Neutrophil (primary cell): ENCODE results near the gene ZFAND3.

Source experiments
- H3K27ac ChIP-seq: fragments of 200-600 bp; sonication (generic); 2 replicates; pipeline ENCODE4 v1.5.1; 2016; ENCODE audit warnings: mild to moderate bottlenecking, moderate library complexity
- H3K27me3 ChIP-seq: fragments of 200-600 bp; sonication (generic); 2 replicates; pipeline ENCODE4 v1.6.0; 2016; ENCODE audit warnings: mild to moderate bottlenecking
- H3K36me3 ChIP-seq: fragments of 200-600 bp; sonication (generic); 2 replicates; pipeline ENCODE4 v1.5.1; 2017
- H3K4me1 ChIP-seq, 2 experiments: fragments of 200-600 bp in 1 of 2; sonication (generic) in 1 of 2; 1 replicate in 1 of 2; 2 replicates in 1 of 2; pipeline versions ENCODE4 v1.5.1 to v1.6.1; 2013 to 2016; ENCODE audit warnings: low read depth in 1 of 2, low read length in 1 of 2, mild to moderate bottlenecking in 1 of 2, moderate library complexity in 1 of 2; ENCODE audit not compliant: control insufficient read depth in 1 of 2, insufficient read depth in 1 of 2
- H3K4me3 ChIP-seq, 2 experiments: fragments of 200-600 bp in 1 of 2; sonication (generic) in 1 of 2; 1 replicate in 1 of 2; 2 replicates in 1 of 2; pipeline ENCODE4 v1.5.1; 2013 to 2016; ENCODE audit warnings: low read depth in 1 of 2, low read length in 1 of 2, mild to moderate bottlenecking in 1 of 2, moderate library complexity in 1 of 2
- H3K9me3 ChIP-seq: fragments of 200-600 bp; sonication (generic); 2 replicates; pipeline ENCODE4 v1.5.1; 2016
- CTCF ChIP-seq: fragments of 200-600 bp; sonication (generic); IDR thresholded peaks from 2 replicates; pipeline ENCODE4 v1.5.1; 2016; ENCODE audit warnings: antibody characterized with exemption

ZFAND3 gene

GRCh38 chr6:38030380-38030779 is 210.9 kb downstream of the ZFAND3 start:
- Histone ChIP-seq H3K4me1 (peaks cover 9 to 10% of the 10 kb centered on the region in 2 experiments), H3K9me3 (no peaks in the 10 kb centered on the region), H3K4me3 (no peak overlapping the region), H3K27ac (no peak overlapping the region), H3K27me3 (no peaks in the 10 kb centered on the region), H3K36me3 (no peaks in the 10 kb centered on the region)
- TF ChIP-seq CTCF, result no peak

GRCh38 chr6:38032797-38033196 is 213.3 kb downstream of the ZFAND3 start:
- Histone ChIP-seq H3K27me3 (no peaks in the 10 kb centered on the region), H3K4me3 (no peak overlapping the region), H3K36me3 (no peaks in the 10 kb centered on the region), H3K27ac (no peak overlapping the region), H3K4me1 (peaks cover 4% of the 10 kb centered on the region in 2 experiments), H3K9me3 (no peaks in the 10 kb centered on the region)
- no peak for TF ChIP-seq CTCF

- H3K4me1 ChIP-seq, result no peaks in the 10 kb centered on the region
- no peak overlapping the region for H3K27ac ChIP-seq
- H3K4me3 ChIP-seq, result no peak overlapping the region
- H3K36me3 ChIP-seq, result no peaks in the 10 kb centered on the region
- no peak for TF ChIP-seq CTCF
- H3K27me3 ChIP-seq, result no peaks in the 10 kb centered on the region
- H3K9me3 ChIP-seq, result no peaks in the 10 kb centered on the region
These were observed 214.0 kb downstream of the ZFAND3 start for GRCh38 chr6:38033442-38033982.

GRCh38 chr6:38034274-38034914 is 214.9 kb downstream of the ZFAND3 start:
- Histone ChIP-seq H3K36me3 (no peaks in the 10 kb centered on the region), H3K4me3 (no peak overlapping the region), H3K9me3 (no peaks in the 10 kb centered on the region), H3K27me3 (no peaks in the 10 kb centered on the region), H3K27ac (peak overlapping the region; percentile 3), H3K4me1 (no peaks in the 10 kb centered on the region)
- no peak for TF ChIP-seq CTCF

- H3K4me3 ChIP-seq, result no peak overlapping the region
- TF ChIP-seq CTCF, result no peak
- H3K9me3 ChIP-seq, result no peaks in the 10 kb centered on the region
- no peaks in the 10 kb centered on the region for H3K36me3 ChIP-seq
- no peak overlapping the region for H3K27ac ChIP-seq
- no peaks in the 10 kb centered on the region for H3K27me3 ChIP-seq
- peaks cover 6% of the 10 kb centered on the region in 2 experiments for H3K4me1 ChIP-seq
These were observed 216.0 kb downstream of the ZFAND3 start for GRCh38 chr6:38035478-38035877.
